Measurements from ENCODE around the gene TNFRSF9.

DNA sequence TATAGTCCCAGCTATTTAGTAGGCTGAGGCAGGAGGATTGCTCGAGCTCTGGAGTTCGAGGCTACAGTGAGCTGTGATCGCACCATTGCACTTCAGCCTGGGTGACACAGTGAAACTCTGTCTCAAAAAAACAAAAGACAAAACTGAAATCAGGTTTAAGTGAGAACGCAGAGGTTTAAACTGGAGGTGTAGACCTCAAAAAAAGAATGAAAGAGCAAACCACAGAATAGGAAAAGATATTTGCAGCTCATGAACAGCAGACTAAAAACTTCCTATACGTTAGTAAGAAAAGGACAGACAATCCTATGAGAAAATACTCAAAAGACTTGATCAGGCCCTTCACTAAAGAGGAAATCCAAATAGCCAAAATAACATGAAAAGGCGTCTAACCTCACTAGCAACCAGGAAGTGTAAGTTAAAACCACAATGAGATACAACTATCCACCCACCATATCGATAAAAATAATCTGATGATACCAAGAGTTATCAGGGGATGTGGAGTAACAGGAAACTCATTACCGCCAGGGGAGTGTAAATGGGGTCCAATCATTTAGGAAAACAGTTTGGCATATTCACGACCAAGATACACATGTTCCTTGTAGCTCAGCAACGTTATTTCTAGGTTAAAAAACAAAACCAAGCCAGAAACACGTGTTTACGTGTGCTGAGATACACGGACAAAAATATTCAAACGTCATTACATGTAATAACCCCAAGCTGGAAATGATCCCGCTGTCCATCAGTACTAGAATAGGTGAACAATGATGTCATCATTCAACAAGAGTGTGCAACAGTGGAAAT is 9.8 kb downstream of the TNFRSF9 start:
- TF ChIP-seq, protein P1, sequence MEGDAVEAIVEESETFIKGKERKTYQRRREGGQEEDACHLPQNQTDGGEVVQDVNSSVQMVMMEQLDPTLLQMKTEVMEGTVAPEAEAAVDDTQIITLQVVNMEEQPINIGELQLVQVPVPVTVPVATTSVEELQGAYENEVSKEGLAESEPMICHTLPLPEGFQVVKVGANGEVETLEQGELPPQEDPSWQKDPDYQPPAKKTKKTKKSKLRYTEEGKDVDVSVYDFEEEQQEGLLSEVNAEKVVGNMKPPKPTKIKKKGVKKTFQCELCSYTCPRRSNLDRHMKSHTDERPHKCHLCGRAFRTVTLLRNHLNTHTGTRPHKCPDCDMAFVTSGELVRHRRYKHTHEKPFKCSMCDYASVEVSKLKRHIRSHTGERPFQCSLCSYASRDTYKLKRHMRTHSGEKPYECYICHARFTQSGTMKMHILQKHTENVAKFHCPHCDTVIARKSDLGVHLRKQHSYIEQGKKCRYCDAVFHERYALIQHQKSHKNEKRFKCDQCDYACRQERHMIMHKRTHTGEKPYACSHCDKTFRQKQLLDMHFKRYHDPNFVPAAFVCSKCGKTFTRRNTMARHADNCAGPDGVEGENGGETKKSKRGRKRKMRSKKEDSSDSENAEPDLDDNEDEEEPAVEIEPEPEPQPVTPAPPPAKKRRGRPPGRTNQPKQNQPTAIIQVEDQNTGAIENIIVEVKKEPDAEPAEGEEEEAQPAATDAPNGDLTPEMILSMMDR (IDR thresholded peaks at IDR 0.05 in 8 of 11, conservative IDR thresholded peaks at IDR 0.05 in 3 of 11) = no peak
- no peak for TF ChIP-seq POLR2A (IDR thresholded peaks at IDR 0.05)
